Type B pancreatic cell (in vitro differentiated cells): Measurements from ENCODE around the gene GNLY. TPM values are rescaled to one million over a fixed set of nuclear protein-coding genes. Genes with fewer than 3 reads are reported as not detected.
A peak's percentile ranks its signal among the peaks of the same experiment; 100 is the strongest.
"Not testable (repeated sequence)": the region's sequence is repeated elsewhere in the genome, so short reads cannot be mapped to it uniquely, and the experiment has no call there.

Experiments used
- DNase-seq: peaks from one replicate; pipeline ENCODE4 v3.0.0; 2021; ENCODE audit warnings: mixed read lengths; ENCODE audit not compliant: unreplicated experiment; ENCODE audit errors: extremely low spot score
- H3K27ac Mint-ChIP-seq: 2 replicates; pipeline ENCODE4 v1.8.0; 2021; ENCODE audit warnings: mild to moderate bottlenecking, mixed read lengths
- H3K27me3 Mint-ChIP-seq: 2 replicates; pipeline ENCODE4 v1.8.0; 2021; ENCODE audit warnings: mixed read lengths
- H3K36me3 Mint-ChIP-seq: 2 replicates; pipeline ENCODE4 v1.8.0; 2021; ENCODE audit warnings: mixed read lengths
- H3K4me1 Mint-ChIP-seq: one replicate; pipeline ENCODE4 v1.8.0; 2021; ENCODE audit warnings: mixed read lengths; ENCODE audit not compliant: unreplicated experiment
- H3K4me3 Mint-ChIP-seq: 2 replicates; pipeline ENCODE4 v1.8.0; 2021; ENCODE audit warnings: mild to moderate bottlenecking, mixed read lengths
- H3K9me3 Mint-ChIP-seq: 2 replicates; pipeline ENCODE4 v1.8.0; 2021; ENCODE audit warnings: mixed read lengths
- total RNA-seq: library from RNA; stranded (reverse); gene quantifications from 2 replicates; pipeline ENCODE4 v1.2.1, GENCODE V29; 2021; ENCODE audit warnings: low replicate concordance
- TF ChIP-seq, protein P1 (sequence below): fragments of 200-600 bp; sonication (generic); conservative IDR thresholded peaks from 2 replicates; pipeline ENCODE4 v1.5.0; 2021; ENCODE audit warnings: antibody characterized with exemption, mild to moderate bottlenecking

GNLY gene
- total RNA-seq, 1 donor from 2014 or later, result not detected

DNA sequence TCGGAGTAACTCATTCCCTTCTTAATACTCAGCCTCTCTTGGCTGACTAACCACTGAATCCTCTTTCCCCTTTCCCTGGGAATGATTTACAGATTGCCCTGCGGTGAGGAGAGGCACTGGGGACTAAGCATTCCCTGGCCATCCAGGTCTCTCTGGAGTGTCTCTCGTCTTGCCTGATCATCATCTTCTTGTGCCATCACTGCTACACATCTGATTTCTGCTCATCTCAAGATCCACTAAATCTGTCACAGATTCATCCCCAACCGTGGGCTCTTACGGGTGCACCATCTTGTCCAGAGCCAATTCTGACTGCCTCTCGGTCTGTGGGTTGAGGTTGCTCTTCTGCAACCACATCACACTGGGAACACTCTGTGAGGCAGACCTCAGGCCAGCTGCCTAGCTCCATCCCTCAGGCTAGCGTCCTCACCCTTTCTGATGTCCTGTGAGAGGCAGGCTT lies 38.2 kb upstream of the GNLY start:
- Mint-ChIP-seq H3K27me3 (no peaks in the 10 kb centered on the region), H3K4me3 (no peak overlapping the region), H3K36me3 (peaks cover 11% of the 10 kb centered on the region), H3K27ac (no peak overlapping the region), H3K9me3 (no peaks in the 10 kb centered on the region), H3K4me1 (no peaks in the 10 kb centered on the region)
- no peak for DNase-seq
- TF ChIP-seq, protein P1, sequence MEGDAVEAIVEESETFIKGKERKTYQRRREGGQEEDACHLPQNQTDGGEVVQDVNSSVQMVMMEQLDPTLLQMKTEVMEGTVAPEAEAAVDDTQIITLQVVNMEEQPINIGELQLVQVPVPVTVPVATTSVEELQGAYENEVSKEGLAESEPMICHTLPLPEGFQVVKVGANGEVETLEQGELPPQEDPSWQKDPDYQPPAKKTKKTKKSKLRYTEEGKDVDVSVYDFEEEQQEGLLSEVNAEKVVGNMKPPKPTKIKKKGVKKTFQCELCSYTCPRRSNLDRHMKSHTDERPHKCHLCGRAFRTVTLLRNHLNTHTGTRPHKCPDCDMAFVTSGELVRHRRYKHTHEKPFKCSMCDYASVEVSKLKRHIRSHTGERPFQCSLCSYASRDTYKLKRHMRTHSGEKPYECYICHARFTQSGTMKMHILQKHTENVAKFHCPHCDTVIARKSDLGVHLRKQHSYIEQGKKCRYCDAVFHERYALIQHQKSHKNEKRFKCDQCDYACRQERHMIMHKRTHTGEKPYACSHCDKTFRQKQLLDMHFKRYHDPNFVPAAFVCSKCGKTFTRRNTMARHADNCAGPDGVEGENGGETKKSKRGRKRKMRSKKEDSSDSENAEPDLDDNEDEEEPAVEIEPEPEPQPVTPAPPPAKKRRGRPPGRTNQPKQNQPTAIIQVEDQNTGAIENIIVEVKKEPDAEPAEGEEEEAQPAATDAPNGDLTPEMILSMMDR, result no peak

DNA sequence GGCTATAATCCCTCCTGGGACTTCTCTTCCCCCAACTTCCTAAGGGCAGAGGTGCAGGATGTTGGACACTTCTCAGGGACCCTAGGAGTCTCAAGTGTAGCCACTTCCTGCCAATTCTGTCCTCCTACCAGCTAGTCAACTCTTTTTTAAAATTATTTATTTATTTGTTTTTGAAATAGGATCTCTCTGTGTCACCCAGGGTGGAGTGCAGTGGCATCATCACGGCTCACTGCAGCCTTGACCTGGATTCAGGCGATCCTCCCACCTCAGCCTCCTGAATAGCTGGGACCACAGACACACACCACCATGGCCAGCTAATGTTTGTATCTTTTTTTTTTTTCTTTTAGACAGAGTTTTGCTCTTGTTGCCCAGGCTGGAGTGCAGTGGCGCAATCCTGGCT lies 37.7 kb upstream of the GNLY start:
- TF ChIP-seq, protein P1, result no peak
- H3K27me3 Mint-ChIP-seq, result no peaks in the 10 kb centered on the region
- H3K36me3 Mint-ChIP-seq, result peaks cover 11% of the 10 kb centered on the region
- H3K4me3 Mint-ChIP-seq, result no peak overlapping the region
- no peak overlapping the region for H3K27ac Mint-ChIP-seq
- no peaks in the 10 kb centered on the region for H3K9me3 Mint-ChIP-seq
- H3K4me1 Mint-ChIP-seq, result no peaks in the 10 kb centered on the region
- no peak for DNase-seq

DNA sequence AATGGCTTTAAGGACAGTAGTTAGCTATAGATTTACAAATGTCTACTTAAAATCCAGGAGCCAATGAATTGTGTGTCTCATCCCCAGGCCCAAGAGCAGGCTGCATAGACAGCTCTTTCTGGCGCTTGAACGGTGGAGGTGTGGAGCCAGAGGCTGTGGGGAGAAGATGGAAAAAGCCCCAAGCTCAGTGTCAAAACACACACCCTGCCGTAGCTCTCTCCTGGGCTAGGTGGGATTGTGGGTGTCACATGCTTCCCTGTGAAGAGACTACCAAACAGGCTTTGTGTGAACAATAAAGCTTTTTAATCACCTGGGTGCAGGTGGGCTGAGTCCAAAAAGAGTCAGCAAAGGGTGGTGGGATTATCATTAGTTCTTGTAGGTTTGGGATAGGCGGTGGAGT lies 36.8 kb upstream of the GNLY start:
- not testable (repeated sequence) for DNase-seq, H3K27me3 Mint-ChIP-seq, H3K4me3 Mint-ChIP-seq, H3K9me3 Mint-ChIP-seq, H3K4me1 Mint-ChIP-seq
- Mint-ChIP-seq H3K36me3 (peaks cover 11% of the 10 kb centered on the region), H3K27ac (peak overlapping the region; percentile 84)

DNA sequence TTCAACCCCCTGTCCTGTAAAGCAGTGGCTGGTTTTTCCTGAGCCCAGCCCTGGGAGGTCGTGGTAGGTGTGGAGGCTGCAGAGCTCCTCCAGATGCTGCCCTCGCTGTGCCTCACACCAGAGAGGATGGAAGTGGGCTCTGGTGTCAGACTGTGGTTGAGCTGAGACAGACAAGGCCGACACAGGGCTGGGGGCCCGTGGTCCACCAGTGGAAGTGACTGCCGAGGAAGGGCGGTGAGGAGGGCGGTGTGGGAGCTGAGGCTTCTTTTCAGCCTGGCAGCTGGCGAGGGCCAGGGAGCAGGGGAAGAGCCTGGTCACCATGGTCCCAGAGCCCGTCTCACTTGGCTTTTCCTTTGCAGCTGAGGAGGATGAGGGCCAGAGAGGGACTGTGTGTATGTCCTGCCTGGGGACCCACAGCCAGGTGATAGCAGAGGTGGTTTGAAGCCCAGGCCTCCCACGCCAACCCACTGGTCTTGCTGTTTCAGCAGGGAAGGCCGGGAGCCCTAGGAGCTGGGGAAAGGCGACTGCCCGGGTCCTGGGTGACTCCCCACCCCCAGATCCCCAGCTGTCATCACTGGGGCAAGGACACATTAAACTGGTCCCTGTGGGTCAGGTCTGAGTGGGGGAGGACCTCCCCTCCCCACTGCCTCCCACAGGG lies 34.7 kb upstream of the GNLY start:
- no peak for DNase-seq
- TF ChIP-seq, protein P1, result no peak
- Mint-ChIP-seq H3K4me1 (no peaks in the 10 kb centered on the region), H3K27me3 (no peaks in the 10 kb centered on the region), H3K27ac (no peak overlapping the region), H3K4me3 (no peak overlapping the region), H3K9me3 (no peaks in the 10 kb centered on the region), H3K36me3 (peaks cover 7% of the 10 kb centered on the region)

DNA sequence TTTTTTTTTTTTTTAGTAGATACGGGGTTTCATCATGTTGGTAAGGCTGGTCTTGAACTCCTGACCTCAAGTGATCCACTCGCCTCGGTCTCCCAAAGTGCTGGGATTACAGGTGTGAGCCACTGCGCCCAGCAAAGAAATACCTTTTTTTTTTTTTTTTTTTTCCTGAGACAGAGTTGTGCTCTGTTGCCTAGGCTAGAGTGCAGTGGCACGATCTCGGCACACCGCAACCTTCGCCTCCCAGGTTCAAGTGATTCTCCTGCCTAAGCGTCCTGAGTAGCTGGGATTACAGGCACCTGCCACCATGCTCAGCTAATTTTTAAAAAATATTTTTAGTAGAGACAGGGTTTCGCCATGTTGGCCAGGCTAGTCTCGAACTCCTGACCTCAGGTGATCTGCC lies 33.9 kb upstream of the GNLY start:
- H3K9me3 Mint-ChIP-seq, H3K36me3 Mint-ChIP-seq, H3K27me3 Mint-ChIP-seq, DNase-seq, H3K27ac Mint-ChIP-seq, H3K4me1 Mint-ChIP-seq, H3K4me3 Mint-ChIP-seq: not testable (repeated sequence)

DNA sequence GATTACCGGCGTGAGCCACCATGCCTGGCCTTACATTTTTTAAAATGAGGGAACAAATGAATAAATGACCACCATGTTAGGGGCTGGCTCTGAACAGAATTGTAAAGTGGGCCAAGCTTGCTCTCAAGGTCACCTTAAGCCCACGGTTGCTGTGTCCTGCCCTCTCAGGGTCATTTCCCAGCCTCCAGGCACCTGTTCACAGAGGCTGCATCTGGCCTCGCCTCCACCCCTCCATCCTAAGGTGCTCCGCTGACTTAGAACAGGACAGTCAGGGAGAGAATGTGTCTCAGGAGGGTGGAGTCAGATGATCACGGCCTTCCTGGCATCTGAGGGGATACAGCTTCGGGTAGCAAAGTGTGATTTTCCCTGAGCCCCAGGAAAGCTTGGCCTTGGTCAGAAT lies 33.4 kb upstream of the GNLY start:
- Mint-ChIP-seq H3K4me1 (no peaks in the 10 kb centered on the region), H3K9me3 (no peaks in the 10 kb centered on the region), H3K27ac (no peak overlapping the region), H3K27me3 (no peaks in the 10 kb centered on the region), H3K36me3 (peaks cover 7% of the 10 kb centered on the region), H3K4me3 (no peak overlapping the region)
- DNase-seq, result no peak
- TF ChIP-seq, protein P1, result no peak
